Fibroblast of lung (primary cell): ENCODE measurements around the gene TUBA4B.

Experiments
- CTCF ChIP-seq, 2 donors: IDR thresholded peaks in 1 of 2; conservative IDR thresholded peaks in 1 of 2; 1 replicate in 1 of 2; 2 replicates in 1 of 2; pipeline ENCODE4 v1.5.1; 2011 to 2012; ENCODE audit warnings: low read length in 2 of 2, control low read depth in 1 of 2, inconsistent platforms in 1 of 2, low read depth in 1 of 2, mild to moderate bottlenecking in 1 of 2
- EZH2 ChIP-seq: IDR thresholded peaks from 2 replicates; pipeline ENCODE4 v1.5.1; 2012; ENCODE audit warnings: low read length, control low read depth, mild to moderate bottlenecking; ENCODE audit errors: missing control alignments

- TF ChIP-seq CTCF (conservative IDR thresholded peaks at IDR 0.05 in 1 of 2, IDR thresholded peaks at IDR 0.05 in 1 of 2; ENCODE audit: low read depth in 1 of 2, low read length in 2 of 2) (no peak), EZH2 (no peak)
Observed at GRCh38 chr2:219245899-219246230, 7.2 kb upstream of the TUBA4B start.
